Subcutaneous abdominal adipose tissue (tissue), 5 donors: ENCODE data around the gene ADD3.

Experiments used
- H3K27ac ChIP-seq: one replicate; pipeline ENCODE4 v1.7.0; 2013; ENCODE audit warnings: low read depth, mild to moderate bottlenecking, inconsistent platforms, low read length, moderate library complexity
- H3K27me3 ChIP-seq, 5 donors: one replicate each; pipeline ENCODE4 v1.7.0; 2013; ENCODE audit warnings: low read length in 5 of 5, inconsistent platforms in 1 of 5; ENCODE audit not compliant: control insufficient read depth in 5 of 5, insufficient read depth in 4 of 5
- H3K36me3 ChIP-seq, 5 donors: one replicate each; pipeline ENCODE4 v1.7.0; 2013; ENCODE audit warnings: low read length in 5 of 5; ENCODE audit not compliant: control insufficient read depth in 5 of 5, insufficient read depth in 5 of 5
- H3K4me1 ChIP-seq, 5 donors: one replicate each; pipeline ENCODE4 v1.7.0; 2013; ENCODE audit warnings: low read length in 5 of 5, mild to moderate bottlenecking in 3 of 5, moderate library complexity in 1 of 5; ENCODE audit not compliant: control insufficient read depth in 5 of 5, insufficient read depth in 5 of 5
- H3K4me3 ChIP-seq, 5 donors: one replicate each; pipeline ENCODE4 v1.7.0; 2013; ENCODE audit warnings: low read length in 5 of 5, low read depth in 1 of 5
- H3K9ac ChIP-seq, 5 donors: one replicate each; pipeline ENCODE4 v1.7.0; 2013; ENCODE audit warnings: low read length in 5 of 5, mild to moderate bottlenecking in 4 of 5, moderate library complexity in 3 of 5
- H3K9me3 ChIP-seq, 5 donors: one replicate each; pipeline ENCODE4 v1.7.0; 2013; ENCODE audit warnings: low read length in 5 of 5; ENCODE audit not compliant: control insufficient read depth in 5 of 5
- donor health status: healthy.
- donor health status: healthy.
- donor health status: healthy.
- donor health status: healthy.
- donor health status: healthy.

Gene ADD3

DNA sequence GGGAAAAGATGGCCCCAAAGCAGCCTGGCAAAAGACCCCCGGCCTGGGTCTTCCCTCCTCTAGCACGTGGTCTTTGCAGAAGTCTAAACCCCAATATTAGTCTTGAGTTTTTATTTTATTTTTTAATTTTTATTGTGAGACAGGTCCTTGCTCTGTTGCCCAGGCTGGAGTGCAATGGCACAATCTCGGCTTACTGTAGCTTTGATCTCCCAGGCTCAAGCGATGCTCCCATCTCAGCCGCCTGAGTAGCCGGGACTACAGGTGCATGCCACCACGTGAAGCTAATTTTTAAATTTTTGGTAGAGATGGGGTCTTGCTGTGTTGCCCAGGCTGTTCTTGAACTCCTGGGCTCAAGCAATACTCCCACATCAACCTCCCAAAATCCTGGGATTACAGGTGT, 159.4 kb downstream of the ADD3 start:
- Histone ChIP-seq H3K4me3 (no peak overlapping the region), H3K27ac (no peak overlapping the region), H3K9me3 (no peaks in the 10 kb centered on the region), H3K27me3 (peaks cover 25 to 42% (median 29%) of the 10 kb centered on the region in 5 donors), H3K4me1 (peaks cover 0 to 22% (median 3%) of the 10 kb centered on the region in 5 donors), H3K36me3 (no peaks in the 10 kb centered on the region), H3K9ac (no peak overlapping the region)

DNA sequence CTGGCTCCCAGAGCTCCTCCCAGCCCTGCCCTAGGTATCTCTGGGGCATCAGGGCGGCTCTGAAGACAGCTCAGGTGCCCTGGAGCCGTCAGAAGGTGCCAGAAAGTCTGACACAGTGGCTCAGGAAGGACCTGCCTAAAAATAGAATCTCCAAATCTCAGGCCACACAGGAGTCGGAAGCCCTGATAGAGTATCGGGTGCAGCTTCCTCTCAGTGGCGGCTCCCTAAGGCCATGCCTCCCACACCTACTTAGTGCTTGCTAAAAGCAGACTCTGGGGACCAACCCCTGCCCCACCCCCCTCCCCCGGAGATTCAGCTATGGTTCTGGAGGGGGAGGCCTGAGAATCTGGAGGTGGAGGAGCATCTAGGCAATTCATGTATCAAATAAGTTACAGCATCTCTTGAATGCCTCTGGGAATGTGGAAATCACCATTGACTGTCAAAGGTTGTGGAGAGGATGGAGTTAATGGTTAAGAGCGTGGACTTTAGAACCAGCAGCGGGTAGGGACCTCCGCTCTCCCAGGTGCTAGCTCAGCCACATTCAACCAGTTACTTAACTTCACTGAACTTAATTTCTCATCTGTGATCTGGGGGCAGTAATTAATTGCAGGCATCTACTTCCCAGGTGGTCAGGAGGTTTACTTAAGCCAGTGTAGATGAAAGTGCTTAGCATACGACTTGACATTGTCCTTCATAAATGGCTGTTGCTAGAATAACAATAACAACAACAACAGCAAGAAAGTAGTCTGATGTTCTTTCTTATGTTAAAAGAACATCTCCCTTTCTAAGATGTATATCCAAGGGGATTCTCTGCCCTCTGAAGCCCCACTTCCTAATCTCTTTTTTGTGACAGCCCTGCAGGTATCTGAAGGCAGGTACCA, 161.1 kb downstream of the ADD3 start:
- no peaks in the 10 kb centered on the region for H3K36me3 ChIP-seq
- H3K27me3 ChIP-seq = peaks cover 25 to 42% (median 26%) of the 10 kb centered on the region in 5 donors
- H3K9ac ChIP-seq = no peak overlapping the region
- no peak overlapping the region for H3K27ac ChIP-seq
- peaks cover 0 to 16% (median 3%) of the 10 kb centered on the region in 5 donors for H3K4me1 ChIP-seq
- H3K9me3 ChIP-seq = no peaks in the 10 kb centered on the region
- H3K4me3 ChIP-seq = no peak overlapping the region

DNA sequence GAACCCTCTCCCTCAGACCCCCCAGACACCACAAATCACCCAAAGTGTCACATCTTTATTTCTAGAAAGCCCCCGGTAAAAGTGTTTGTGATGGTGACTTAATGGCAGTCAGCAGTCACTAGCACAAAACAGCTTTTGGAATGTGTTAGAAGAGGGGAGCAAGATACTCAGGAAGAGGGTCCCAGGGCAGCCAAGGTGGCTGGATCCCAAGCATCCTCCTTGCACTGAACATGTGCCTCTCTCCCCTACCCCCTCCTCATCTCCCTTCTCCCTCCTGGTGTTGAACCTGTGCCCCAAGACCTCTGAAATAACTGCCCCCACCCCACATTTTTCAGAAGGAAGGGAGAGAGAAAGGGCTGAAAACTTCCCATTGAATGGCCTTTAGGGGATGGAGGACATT, 161.8 kb downstream of the ADD3 start:
- Histone ChIP-seq H3K27ac (no peak overlapping the region), H3K4me3 (no peak overlapping the region), H3K27me3 (peaks cover 25 to 42% (median 30%) of the 10 kb centered on the region in 5 donors), H3K36me3 (no peaks in the 10 kb centered on the region), H3K9ac (no peak overlapping the region), H3K9me3 (no peaks in the 10 kb centered on the region), H3K4me1 (peaks cover 0 to 16% (median 3%) of the 10 kb centered on the region in 5 donors)

DNA sequence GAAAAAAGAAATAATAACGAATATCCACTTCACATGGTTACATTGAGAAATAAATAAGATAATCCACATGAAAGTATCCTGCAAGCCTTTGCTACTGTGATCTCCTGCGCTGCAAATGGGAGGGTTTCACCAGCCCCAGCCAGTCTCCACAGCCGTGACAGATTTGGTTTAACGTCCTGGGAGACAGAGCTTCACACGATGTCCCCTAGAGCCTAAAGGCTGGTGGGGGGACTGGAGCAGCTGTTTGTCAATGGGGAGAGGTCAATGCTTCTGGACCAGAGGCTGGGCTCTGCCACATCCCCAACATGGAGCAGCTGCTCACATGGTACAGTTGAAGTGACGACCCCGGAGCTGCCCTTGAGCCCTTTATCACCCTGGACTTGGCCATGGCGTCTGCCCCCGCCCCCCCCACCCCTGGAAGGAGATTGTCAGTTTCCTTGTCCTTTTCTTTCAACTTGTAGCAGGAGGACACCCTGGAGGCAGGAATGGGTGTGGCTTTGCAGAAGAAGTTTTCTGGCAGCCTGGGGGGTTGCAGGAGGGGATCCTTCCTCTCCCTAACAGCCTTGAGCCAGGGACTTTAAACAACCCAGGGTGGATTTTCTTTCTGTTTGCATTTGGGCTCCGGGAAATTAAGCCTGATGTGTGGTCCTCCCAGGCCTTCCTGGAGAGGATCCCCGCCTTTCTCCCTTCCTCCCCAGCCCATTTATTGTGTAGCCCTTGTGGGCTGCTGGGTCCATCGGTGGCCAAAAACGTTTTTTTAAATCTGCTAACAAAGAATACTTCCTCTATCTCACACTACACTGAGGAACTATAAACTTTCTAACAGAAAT, 162.6 kb downstream of the ADD3 start:
- Histone ChIP-seq H3K36me3 (no peaks in the 10 kb centered on the region), H3K4me1 (peaks cover 0 to 16% (median 3%) of the 10 kb centered on the region in 5 donors), H3K27me3 (peaks cover 25 to 42% (median 30%) of the 10 kb centered on the region in 5 donors), H3K9me3 (no peaks in the 10 kb centered on the region), H3K4me3 (no peak overlapping the region), H3K27ac (no peak overlapping the region), H3K9ac (no peak overlapping the region)

DNA sequence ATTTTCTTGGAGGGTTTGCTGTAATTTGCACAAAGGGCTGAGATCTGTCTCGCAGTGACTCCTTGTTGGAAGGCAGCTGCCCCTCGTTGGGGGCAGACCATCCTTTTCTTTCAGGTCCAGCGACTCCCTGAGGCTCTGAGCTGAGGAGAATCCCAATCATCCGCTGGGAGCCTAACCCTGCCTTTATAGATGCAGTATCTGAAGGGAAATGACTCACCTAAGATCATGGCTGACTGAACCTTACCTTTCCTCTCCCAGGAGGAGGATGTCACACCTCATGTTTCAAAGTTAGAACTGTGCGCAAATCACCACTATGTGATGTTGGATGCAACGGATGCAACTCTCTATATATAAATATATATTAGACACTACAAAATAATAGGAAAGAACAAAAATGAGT, 163.2 kb downstream of the ADD3 start:
- Histone ChIP-seq H3K27ac (no peak overlapping the region), H3K9me3 (no peaks in the 10 kb centered on the region), H3K9ac (no peak overlapping the region), H3K36me3 (no peaks in the 10 kb centered on the region), H3K27me3 (peaks cover 24 to 39% (median 25%) of the 10 kb centered on the region in 5 donors), H3K4me1 (peaks cover 0 to 20% (median 3%) of the 10 kb centered on the region in 5 donors), H3K4me3 (no peak overlapping the region)

DNA sequence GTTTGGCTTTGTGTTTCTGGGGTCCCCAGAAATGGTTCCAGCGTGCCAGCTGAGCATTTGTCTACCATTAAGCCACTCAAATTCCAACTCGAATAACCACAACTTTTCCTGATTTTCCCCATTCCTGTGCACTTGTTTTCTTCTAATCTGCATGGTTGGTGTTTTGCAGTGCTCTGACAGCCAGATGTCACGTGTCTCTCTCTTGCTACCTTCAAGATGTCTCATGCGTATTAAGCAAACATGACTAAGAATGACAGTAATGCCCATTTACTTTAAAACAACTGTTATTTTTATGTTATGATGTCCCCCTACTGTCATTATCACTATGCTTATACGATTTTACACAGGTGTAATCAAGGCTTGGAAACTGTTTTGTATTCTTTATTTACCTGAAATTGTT, 164.4 kb downstream of the ADD3 start:
- Histone ChIP-seq H3K4me1 (peaks cover 0 to 26% (median 3%) of the 10 kb centered on the region in 5 donors), H3K27ac (no peak overlapping the region), H3K9ac (no peak overlapping the region), H3K9me3 (no peaks in the 10 kb centered on the region), H3K4me3 (no peak overlapping the region), H3K27me3 (peaks cover 21 to 41% (median 26%) of the 10 kb centered on the region in 5 donors), H3K36me3 (no peaks in the 10 kb centered on the region)

DNA sequence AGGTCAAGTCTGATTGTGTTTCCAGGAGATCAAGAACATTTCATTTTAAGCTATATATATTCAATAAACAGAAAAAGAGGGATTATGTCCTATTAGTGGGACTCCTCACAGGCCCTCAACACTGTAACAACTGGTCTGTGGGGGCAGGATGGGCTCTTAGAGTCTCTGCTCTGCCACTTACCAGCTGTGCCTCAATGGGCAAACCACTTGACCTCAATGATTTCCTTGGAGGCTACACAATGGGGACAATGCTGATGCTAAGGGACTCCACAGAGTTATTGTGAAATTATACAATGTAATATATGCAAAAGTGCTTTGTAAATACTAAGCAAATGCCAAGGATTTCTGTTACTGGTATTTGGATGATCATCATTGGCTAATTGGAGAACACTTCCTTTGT, 166.4 kb downstream of the ADD3 start:
- Histone ChIP-seq H3K4me1 (peaks cover 0 to 22% (median 0%) of the 10 kb centered on the region in 5 donors), H3K9ac (no peak overlapping the region), H3K36me3 (no peaks in the 10 kb centered on the region), H3K27ac (no peak overlapping the region), H3K27me3 (peaks cover 12 to 22% (median 13%) of the 10 kb centered on the region in 5 donors), H3K9me3 (no peaks in the 10 kb centered on the region), H3K4me3 (no peak overlapping the region)

DNA sequence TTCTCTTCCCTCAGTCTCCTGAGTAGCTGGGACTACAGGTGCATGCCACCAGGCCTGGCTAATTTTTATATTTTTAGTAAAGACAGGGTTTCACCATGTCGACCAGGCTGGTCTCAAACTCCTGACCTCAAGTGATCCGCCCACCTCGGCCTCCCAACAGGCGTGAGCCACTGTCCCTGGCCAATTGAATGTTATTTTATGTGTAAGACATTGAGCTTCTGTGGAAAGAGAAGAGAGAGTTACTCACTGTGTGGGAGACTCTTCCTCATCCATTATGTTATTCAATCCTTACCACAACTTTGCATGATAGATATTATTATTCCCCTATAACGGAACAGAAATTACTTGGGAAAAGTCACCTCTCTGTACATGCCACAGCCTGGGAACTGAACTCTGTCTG, 167.0 kb downstream of the ADD3 start:
- no peak overlapping the region for H3K27ac ChIP-seq
- H3K4me3 ChIP-seq = no peak overlapping the region
- H3K9me3 ChIP-seq = no peaks in the 10 kb centered on the region
- H3K9ac ChIP-seq = no peak overlapping the region
- peaks cover 7 to 16% (median 7%) of the 10 kb centered on the region in 5 donors for H3K27me3 ChIP-seq
- H3K36me3 ChIP-seq = no peaks in the 10 kb centered on the region
- peaks cover 0 to 22% (median 0%) of the 10 kb centered on the region in 5 donors for H3K4me1 ChIP-seq

DNA sequence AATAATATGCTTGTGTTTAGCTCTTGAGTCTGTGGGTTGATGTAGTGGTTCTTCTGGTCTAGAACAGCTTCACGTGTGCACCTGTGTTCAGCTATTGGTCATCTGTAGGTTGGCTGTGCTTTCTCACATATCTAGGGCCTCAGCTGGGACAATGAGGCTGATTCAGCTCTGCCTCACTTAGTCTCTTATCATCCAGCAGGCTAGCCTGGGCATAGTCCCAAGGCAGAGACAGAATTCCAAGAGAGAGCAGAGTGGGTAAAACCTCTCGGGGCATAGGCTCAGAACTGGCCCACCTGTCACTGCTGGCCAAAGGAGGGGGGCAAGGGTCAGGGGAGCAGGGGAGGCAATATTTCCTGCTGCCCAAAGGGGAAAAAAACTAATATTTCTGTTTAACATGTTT, 167.6 kb downstream of the ADD3 start:
- Histone ChIP-seq H3K36me3 (no peaks in the 10 kb centered on the region), H3K9me3 (no peaks in the 10 kb centered on the region), H3K4me3 (no peak overlapping the region), H3K27me3 (peaks cover 7 to 13% (median 7%) of the 10 kb centered on the region in 5 donors), H3K9ac (no peak overlapping the region), H3K27ac (no peak overlapping the region), H3K4me1 (peaks cover 0 to 17% (median 0%) of the 10 kb centered on the region in 5 donors)
